Measurements from ENCODE around the gene STXBP6.
"Not testable (repeated sequence)": the region's sequence is repeated elsewhere in the genome, so short reads cannot be mapped to it uniquely, and the experiment has no call there.

STXBP6 gene

DNA sequence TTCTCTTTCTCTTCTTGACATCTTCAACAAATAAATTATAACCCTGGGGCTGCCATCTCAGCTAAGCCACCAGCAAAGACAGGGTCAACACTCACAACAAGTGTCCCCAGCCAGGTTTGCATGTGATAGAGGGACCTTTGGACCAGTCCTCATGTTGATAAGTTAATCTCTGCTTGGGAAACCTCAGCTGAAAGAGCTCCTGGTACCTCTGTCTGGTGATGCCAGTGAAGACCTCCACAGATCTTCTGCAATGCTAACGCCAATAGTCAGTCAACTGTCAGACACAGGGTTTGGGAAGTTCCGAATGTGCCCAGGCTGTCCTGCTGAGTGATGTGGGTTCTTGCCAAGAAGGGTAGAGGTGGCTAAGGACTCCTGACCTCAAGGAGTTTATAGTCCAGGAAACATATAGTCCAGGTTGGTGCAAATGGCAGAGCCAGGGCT, 236.1 kb downstream of the STXBP6 start:
- in situ Hi-C loops (cut with MboI; ENCODE audit: low sequenced_read_pairs): no loop called here

DNA sequence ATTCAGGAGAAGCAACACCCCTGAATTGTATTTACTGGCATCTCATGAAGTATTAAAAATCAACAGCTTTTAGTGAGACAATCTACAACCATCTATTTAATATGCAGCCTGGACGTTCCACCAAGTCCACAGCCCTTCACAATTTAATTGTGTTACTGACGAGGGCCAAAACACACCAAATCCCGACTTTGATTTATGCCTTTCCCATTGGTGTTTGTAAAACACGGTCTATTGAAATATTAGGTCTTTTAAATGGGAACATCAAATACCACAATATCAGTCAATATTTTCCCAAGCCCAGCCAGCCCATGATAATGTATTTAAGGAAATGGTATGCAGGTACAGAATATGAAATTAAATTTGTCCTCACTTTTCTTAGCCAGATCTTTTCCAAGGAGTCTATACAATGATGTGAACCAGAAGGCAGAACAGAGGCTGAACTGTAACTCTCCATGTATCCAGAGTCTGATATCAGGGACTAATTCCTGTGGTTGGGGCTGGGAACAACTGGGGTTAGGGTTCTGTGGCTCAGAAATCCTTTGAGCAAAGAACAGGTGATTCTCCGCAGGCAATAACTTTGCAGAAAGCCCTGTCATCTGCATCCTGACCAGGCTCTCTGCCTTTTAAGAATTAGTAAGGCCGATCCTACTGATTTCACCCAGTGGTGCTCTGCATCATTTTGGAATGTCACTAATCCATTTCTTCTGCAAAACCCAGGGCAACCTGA, 236.7 kb downstream of the STXBP6 start:
- in situ Hi-C loops (cut with MboI; ENCODE audit: low sequenced_read_pairs): no loop called here

DNA sequence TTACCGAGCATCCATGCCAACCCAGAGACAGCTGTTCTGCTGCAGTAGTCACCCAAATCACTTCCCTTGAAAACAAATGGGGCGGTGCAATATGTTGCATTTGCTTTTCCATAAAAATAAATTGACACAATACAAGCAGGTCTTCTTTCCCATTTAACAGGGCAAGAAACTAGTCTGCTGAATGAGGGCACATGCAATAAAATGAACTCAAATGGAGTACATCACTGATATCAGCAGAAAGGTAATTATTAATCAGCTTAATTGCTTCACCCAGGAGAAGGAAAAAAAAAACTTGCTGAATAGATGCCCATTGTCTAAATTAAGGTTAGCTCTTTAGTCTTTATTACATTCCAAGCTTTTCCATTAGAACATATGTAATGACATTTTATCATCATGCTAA, 240.8 kb downstream of the STXBP6 start:
- in situ Hi-C loops (cut with MboI; ENCODE audit: low sequenced_read_pairs): no loop called here

DNA sequence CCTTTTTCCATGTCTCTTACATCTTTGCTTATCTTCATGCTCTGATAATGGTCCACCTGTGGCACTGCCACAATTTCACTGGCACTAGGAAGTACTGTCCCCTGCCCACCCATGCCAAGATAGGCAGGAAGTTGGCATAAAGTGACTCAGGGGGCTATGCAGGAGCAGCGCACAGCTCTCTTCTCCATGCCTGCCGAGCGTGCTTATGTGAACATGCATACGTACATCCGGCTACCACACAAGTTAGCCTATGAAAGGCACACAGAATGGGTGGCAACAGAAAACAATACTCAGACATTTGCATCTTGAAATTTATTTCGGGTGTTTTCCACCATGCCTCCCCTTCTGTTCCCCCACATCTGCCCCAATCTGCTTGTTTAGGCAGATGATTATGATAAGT, 241.5 kb downstream of the STXBP6 start:
- in situ Hi-C loops (cut with MboI; ENCODE audit: low sequenced_read_pairs): no loop called here

DNA sequence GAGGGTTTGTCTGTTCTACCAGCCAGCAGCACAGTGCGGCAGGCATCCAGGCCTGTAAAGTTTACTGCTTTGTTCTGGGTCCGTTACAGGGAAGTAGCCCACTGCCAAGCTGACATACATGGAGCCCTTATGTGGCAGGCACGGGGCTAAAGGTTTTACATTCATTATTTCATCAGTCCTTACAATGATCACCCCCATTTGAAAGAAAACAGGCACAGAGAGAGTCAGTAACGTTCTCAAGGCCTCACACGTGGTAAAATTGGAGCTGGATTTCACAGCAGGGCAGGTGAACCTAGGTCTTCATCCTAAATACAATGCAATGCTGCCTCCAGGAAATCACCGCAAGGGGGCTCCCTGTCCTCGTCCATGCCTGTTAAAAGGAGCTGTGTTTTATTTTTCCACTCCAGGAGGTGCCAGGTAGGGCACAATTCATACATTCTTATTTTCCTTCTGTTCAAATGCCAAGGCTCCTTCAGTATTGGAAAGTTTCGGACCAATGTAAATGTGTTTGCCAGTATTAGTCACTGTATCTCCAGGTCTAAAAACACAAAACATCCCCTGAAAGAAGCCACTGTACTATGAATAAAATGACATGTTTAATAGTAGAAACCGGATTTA, 243.8 kb downstream of the STXBP6 start:
- in situ Hi-C loops (cut with MboI; ENCODE audit: low sequenced_read_pairs): no loop called here

DNA sequence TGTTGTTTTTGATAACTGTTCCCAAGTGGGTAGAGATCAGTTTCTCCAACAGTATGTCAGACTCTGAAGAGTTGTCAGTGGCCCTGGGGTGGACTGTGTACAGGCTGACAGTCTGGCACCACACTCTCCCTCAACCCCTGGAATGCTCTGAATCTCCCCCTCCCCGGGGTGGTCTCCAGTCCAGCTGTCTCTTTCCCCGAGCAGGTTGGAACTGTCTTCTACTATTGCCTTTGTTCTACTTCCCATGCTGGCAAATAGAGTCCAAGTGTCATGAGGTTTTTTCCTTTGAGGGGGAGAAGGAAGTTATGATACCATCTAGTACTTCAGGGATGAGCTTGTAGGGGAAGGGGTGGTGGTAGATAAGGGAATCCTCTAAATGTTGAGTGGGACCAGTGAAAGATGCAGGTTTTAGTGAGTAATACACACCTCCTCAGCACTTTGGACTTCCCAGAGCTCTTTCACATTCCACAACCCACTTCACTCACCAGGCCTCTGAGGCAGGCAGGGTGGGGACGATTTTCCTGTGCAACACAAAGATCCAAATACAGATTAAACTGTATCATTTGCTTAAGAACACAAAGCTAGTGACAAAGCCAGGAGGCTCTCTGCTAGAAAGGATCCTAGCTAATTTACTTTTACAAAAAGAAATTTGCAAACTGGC, 245.3 kb downstream of the STXBP6 start:
- in situ Hi-C loops (cut with MboI; ENCODE audit: low sequenced_read_pairs): no loop called here

DNA sequence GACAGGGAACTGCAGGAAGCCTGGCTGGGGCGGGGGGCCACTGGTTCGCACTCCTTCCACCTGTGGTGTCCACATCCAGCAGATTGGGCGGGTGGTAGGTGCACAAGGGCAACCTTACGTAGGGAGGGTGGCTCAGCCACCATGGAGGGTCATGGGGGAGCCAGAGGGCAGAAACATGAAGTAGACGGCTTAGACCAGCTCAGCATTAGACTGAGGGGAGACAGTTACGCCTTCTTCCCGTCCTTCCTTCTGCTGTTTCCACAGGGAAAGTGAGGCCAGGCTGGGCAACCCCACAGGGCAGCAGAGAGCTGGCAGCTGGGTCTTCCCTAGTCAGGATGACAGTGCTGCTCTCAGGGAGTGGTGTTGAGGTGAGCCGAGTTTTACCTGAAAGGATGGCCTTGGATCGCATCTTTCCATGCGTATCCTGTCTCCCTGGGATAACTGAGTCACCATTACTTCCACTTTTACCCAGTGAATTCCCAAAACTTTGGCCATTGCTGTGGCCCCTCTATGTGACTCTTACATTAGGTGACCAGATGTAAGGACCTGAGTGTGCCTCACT, 245.9 kb downstream of the STXBP6 start:
- in situ Hi-C loops (cut with MboI; ENCODE audit: low sequenced_read_pairs): no loop called here

DNA sequence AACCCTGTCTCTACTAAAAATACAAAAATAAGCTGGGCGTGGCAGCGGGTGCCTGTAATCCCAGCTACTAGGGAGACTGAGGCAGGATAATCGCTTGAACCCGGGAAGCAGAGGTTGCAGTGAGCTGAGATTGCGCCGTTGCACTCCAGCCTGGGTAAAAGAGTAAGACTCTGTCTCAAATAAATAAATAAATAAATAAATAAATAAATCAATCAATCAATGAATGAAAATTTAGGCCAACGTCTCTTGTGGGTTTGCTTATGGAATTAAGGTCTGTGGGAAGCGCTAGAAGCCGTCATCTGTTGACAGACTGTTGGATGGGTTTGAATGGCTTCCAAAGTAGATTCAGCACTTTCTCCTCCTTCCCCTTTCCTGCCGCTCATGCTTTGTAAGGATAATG, 246.5 kb downstream of the STXBP6 start:
- in situ Hi-C loops (cut with MboI; ENCODE audit: low sequenced_read_pairs): not testable (repeated sequence)

DNA sequence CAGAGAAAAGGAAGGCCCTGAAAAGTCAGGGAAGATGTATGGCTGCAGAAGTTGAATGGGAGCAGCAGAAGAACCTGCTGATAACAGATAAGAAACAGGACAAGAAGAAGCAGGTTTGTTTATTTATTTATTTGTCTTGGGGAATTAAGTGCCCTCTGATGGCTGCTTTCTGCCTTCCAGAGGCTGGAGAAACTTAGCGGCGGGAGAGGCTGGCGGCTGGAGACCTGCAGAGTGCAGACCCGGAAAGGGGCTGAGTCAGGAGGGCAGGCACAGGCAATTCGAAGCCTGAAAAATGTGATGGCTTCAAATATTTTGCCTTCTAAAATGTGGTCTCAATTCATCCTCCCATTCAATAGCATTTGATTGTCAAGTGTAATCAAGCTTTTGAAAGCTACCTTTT, 247.7 kb downstream of the STXBP6 start:
- in situ Hi-C loops (cut with MboI; ENCODE audit: low sequenced_read_pairs): no loop called here

DNA sequence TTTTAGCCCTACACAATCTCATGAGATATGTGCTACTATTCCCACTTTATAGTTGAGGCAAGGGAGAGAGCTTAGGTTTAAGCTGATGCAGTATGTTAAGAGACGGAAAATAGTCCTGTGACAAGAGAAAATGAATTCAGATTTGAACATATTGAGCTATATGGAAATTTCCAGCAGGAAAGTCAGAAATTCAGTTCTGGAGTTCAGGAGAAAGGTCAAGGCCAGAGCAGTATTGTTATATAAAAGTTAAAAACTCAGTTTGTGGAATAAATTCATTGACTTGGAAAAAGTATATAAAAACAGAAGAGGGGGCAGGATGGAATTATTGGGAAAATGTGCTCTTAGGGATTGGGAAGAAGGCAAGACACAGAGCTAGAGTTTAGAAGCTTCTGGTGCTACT, 248.9 kb downstream of the STXBP6 start:
- in situ Hi-C loops (cut with MboI; ENCODE audit: low sequenced_read_pairs): no loop called here

DNA sequence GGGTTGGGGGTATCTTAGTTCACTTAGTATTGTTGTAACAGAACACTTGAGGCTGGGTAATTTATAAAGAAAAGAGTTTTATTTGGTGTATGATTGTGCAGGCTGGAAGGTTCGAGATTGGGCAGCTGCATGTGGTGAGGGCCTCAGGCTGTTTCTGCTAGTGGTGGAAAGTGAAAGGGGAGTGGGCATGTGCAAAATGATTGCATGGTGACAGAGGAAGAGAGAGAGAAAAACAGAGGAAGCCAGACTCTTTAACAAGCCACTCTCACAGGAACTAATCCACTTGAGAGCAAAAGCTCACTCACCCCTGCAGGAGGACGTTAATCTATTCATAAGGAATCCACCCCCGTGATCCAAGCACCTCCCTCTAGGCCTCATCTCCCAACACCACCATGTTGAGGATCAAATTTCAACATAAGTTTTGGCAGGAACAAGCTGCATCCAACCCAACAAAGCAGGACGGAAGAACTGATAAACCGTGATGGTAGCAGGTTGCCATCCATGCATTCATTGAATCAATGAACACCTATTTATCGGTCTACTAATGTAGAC, 251.0 kb downstream of the STXBP6 start:
- in situ Hi-C loops (cut with MboI; ENCODE audit: low sequenced_read_pairs): no loop called here

DNA sequence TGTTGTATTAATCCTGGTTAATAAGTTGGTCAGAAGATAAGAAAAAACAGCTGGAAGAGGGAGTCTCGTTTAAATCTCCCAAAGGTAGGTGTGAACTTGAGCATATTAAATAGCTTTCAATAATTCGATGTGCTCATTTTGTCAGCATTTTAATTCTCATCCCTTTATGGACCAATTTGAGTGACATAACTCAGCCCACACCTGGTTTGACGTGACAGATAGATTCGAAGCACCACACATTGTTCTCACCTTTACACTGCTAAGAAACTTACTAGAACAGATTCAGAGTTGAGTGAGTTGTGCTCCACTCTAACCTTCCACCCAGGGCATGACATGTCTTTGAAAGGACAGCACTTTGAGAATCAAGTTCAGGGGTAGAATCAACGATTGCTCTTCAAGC, 254.5 kb downstream of the STXBP6 start:
- in situ Hi-C loops (cut with MboI; ENCODE audit: low sequenced_read_pairs): no loop called here

DNA sequence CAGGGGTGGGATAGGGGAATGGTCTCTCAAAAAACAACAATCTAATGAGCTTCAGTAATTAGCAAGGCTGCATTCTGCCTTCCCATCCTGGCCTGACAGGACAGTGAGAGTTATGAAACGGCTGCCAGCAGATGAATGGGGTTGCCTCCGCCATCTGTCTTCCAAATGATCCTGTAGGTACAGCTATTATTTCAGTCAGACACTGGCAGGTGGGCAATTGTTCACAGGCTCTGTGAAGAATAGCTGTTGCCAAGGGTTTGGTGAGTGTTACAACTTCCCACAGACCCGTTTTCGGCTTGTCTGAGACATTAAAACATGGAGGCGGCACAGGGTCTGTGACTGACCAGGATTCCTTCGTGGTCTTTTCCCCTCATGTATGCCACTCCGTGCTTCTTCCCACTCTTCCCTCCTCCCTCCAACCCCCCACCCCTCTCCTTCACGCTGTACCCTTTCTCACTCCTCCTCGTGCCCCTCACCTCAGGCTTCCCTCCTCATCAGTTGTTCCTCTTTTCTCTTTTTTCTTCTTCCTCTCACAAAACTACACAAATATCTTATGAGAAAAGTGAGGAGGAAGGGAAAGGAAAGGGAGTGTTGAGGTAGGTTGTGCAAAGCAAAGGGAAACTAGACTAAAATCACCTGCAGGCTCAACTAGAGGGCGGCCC, 255.2 kb downstream of the STXBP6 start:
- in situ Hi-C loops (cut with MboI; ENCODE audit: low sequenced_read_pairs): no loop called here

DNA sequence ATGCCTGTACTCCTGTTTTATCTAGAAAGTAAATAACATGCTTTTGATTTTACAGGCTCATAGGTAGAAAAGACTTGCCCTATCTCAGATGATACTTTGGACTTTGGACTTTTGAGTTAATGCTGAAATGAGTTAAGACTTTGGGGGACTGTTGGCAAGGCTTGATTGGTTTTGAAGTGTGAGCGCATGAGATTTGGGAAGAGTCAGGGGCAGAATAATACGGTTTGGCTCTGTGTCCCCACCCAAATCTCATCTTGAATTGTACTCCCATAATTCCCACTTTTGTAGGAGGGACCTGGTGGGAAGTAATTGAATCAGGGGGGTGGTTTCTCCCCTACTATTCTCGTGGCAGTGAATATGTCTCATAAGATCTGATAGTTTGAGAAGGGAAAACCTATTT, 259.8 kb downstream of the STXBP6 start:
- in situ Hi-C loops (cut with MboI; ENCODE audit: low sequenced_read_pairs): no loop called here

DNA sequence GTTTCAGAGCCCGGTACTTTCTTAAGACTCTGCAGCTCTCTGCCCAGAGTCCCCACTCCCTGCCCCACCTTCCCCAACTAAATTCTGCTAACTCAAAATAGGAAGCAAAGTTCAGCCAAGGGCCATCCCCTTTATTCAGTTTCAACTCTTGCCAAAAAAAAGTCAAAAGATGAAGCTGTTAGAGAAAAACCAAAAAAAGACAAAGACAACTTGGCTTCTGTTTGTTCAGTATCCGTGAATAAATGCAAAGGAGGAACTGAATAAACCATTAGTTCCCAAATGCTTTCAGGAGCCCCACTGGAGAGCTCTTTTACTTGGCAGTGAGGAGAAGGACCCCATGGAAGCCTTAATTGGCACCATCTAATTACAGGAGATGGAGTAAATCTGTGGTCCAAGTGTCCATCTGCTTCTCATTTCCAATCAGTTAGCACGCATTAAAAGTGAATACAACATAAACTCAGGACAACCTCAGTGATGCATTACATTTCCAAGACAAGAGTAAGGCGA, 260.5 kb downstream of the STXBP6 start:
- in situ Hi-C loops (cut with MboI; ENCODE audit: low sequenced_read_pairs): no loop called here

DNA sequence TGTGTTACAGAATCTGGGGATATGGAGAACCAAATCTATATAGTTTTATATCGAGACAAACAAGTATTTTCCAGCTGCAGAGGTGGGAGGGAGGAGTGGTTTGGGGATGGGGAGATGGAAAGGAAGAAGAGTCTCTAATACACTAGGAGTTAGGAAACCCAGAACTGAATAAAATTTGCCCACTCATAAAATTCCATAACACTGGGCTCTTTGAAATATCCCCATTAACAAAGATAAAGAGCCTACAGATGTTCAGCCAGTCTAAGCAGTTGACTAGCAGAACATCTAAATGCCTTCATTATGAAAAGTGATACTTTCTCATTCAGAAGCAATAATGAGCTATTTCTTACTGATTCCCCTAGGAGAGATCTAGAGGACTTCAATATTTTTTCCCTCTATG, 264.2 kb downstream of the STXBP6 start:
- in situ Hi-C loops (cut with MboI; ENCODE audit: low sequenced_read_pairs): no loop called here

DNA sequence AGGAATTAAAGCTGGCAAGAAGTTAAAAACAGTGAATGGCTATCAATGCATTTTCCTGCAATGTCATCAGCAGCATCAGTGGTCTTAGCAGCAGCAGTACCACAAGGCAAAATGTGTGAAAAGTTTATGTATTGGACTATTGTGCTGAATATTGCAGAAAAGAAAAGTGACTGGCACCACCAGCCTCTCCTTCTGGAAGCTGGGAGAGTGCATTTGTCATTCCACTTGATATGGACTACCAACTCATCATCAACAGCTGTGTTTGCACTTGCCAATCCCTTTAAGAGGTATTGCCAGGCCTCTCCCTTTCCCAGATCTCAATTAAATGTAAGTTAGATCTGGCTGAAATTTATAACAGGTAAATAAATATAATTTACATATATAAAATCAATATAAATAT, 265.0 kb downstream of the STXBP6 start:
- in situ Hi-C loops (cut with MboI; ENCODE audit: low sequenced_read_pairs): no loop called here

DNA sequence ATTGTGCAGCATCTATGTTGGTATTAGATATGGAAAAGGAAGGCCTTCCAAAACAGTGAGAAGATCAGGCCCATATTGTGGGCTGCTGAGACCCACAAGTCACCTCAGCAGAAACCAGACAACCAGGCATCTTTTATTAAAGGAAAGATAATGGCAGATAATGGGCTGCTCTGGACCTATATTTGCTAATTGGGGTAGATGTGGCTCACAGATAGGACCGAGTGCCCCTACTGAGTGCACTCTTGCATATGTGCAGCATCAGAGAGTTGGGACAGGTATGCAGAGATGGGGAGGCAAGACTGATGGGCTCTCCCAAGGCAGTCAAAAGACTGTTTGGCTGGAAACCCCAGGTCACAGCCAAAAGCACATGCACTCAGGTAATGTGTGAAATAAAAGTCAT, 266.2 kb downstream of the STXBP6 start:
- in situ Hi-C loops (cut with MboI; ENCODE audit: low sequenced_read_pairs): no loop called here

DNA sequence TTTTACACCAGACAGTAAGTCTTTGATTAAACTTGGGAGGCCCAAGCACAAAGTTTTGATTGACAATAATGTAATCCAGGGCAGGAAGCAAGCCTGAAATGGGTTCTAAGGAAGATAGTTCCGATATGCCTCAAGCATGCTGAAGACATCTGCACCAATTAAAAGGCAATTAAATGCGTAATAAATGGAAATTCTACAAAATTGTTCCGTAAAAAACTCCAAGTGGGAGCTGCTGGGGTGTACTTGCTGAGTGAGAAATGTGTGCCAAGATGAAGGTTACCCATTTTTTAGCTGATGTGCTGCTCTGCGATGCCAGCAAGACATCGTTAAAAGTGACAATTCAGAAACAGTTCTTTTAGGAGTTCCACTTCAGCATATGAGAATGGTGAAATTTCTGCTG, 269.7 kb downstream of the STXBP6 start:
- in situ Hi-C loops (cut with MboI; ENCODE audit: low sequenced_read_pairs): no loop called here

DNA sequence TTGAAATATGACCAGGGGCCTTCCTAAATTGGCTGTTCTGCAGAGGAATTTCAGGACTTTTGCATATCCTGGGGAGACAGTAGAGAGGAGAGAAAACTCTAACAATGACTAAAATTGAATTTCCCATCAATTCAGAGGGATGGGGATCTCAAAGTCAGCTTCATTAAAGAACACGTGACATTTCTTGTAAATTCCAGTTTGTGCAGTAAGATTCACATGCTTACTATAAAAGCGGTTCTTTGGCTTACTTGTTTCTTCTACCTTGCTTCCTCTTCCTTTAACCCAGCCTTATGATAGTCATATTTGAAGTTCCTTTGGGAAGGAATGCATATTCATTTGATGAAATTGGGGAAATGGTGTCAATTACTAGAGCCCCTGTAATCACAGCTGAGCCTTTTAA, 272.3 kb downstream of the STXBP6 start:
- in situ Hi-C loops (cut with MboI; ENCODE audit: low sequenced_read_pairs): no loop called here

DNA sequence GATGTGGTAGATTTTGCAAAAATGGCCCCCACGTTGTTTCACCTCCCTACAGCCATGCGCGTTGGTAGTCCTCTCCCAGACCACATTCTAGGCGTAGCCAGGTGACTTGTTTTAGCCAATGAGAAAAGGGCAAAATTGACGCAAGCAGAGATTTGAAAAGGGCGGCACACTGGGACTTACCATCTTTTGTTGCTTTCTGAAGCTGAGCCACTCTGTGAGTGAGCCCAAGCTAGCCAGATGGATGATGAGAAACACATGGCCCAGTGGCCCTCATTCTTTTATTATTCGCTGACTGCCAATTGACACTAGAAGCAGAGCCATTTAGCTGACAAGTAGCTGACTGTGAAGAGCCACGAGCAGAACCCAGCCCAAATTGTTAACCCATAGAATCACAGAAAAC, 274.0 kb downstream of the STXBP6 start:
- in situ Hi-C loops (cut with MboI; ENCODE audit: low sequenced_read_pairs): no loop called here
